WERI-Rb-1 (cell line): Measurements from ENCODE around the gene MLH1.
"Not testable (repeated sequence)": the region's sequence is repeated elsewhere in the genome, so short reads cannot be mapped to it uniquely, and the experiment has no call there.

Experiments
- DNase-seq: peaks from one replicate; pipeline ENCODE4 v3.0.0-alpha.2; 2020
- H3K27ac ChIP-seq: fragments of 250-450 bp; sonication (Bioruptor Pico); 2 replicates; pipeline ENCODE4 v1.5.1; 2020; ENCODE audit warnings: mild to moderate bottlenecking, moderate library complexity
- H3K27me3 ChIP-seq: fragments of 250-450 bp; sonication (Bioruptor Pico); 2 replicates; pipeline ENCODE4 v1.5.1; 2021; ENCODE audit warnings: mild to moderate bottlenecking, low read depth, moderate library complexity; ENCODE audit not compliant: insufficient read depth, severe bottlenecking
- H3K36me3 ChIP-seq: fragments of 250-450 bp; sonication (Bioruptor Pico); 2 replicates; pipeline ENCODE4 v1.5.1; 2020; ENCODE audit warnings: mild to moderate bottlenecking, moderate library complexity
- H3K4me3 ChIP-seq: 2 replicates; pipeline ENCODE4 v1.5.1; 2011; ENCODE audit warnings: low read depth, mild to moderate bottlenecking, control low read depth, low read length
- H3K9me3 ChIP-seq: fragments of 250-450 bp; sonication (Bioruptor Pico); 2 replicates; pipeline ENCODE4 v1.5.1; 2021; ENCODE audit warnings: mild to moderate bottlenecking, moderate library complexity; ENCODE audit not compliant: severe bottlenecking
- TF ChIP-seq, protein P1 (sequence below): IDR thresholded peaks from 2 replicates; pipeline ENCODE4 v1.5.1; 2011; ENCODE audit warnings: low read depth, mild to moderate bottlenecking, control low read depth, inconsistent platforms, low read length

Gene MLH1

DNA sequence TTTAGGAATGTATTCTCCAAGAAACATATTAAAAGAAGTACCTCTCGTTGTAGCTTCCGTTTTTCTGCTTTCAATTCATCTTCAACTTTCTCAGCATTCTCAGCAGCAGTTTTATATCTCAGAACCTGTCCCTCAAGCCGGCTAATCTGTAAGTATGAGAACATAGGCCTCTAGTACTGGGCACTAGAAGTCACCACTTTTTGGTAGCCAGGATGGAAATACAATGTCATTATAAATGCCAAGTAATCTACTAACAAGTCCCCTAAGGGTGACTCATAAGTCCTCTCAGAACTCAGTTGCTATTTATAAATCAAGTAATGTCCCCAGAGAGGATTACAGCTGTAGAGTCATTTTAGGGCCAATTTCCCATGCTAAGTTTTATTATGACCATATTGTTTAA is 61.1 kb downstream of the MLH1 start:
- TF ChIP-seq, protein P1, sequence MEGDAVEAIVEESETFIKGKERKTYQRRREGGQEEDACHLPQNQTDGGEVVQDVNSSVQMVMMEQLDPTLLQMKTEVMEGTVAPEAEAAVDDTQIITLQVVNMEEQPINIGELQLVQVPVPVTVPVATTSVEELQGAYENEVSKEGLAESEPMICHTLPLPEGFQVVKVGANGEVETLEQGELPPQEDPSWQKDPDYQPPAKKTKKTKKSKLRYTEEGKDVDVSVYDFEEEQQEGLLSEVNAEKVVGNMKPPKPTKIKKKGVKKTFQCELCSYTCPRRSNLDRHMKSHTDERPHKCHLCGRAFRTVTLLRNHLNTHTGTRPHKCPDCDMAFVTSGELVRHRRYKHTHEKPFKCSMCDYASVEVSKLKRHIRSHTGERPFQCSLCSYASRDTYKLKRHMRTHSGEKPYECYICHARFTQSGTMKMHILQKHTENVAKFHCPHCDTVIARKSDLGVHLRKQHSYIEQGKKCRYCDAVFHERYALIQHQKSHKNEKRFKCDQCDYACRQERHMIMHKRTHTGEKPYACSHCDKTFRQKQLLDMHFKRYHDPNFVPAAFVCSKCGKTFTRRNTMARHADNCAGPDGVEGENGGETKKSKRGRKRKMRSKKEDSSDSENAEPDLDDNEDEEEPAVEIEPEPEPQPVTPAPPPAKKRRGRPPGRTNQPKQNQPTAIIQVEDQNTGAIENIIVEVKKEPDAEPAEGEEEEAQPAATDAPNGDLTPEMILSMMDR = no peak
- DNase-seq = no peak
- H3K36me3 ChIP-seq = peaks cover 60% of the 10 kb centered on the region

DNA sequence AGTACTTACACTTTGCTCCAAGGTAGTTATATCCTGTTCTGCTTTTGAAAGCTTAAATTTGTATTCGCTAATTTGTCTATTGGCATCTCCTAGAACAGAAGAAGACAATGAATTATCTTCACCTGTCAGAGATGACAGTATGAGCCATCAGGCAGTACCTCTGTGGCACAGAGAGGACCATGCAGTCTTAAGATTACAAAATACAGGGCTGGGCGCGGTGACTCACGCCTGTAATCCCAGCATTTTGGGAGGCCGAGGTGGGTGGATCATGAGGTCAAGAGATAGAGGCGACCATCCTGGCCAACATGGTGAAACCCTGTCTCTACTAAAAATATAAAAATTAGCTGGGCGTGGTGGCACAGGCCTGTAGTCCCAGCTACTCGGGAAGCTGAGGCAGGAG is 61.8 kb downstream of the MLH1 start:
- H3K4me3 ChIP-seq, H3K27me3 ChIP-seq, H3K27ac ChIP-seq, H3K9me3 ChIP-seq, DNase-seq: not testable (repeated sequence)
- peaks cover 58% of the 10 kb centered on the region for H3K36me3 ChIP-seq

More for the DNA sequence above, 61.1 kb downstream of the MLH1 start:
- Histone ChIP-seq H3K9me3 (no peaks in the 10 kb centered on the region), H3K4me3 (no peak overlapping the region), H3K27ac (no peak overlapping the region), H3K27me3 (no peaks in the 10 kb centered on the region)

DNA sequence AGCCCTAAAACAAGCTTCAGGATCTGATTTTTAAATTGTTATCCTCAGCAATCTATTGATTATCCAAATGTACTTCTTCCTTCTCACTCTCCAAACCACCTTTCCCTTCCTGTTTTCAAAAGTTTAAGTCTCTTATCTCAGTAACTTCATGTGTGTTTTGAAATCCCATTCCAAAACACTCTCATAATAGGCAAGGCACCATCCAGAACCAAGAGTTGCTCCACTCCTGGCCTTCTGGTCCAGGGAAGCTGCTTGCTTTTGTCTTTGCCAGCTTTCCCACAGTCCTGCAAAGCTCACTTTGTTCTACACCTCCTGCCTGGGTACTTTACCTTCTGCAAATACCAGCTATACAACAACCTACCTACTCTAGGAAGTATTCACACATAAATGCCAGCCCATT is 63.5 kb downstream of the MLH1 start:
- Histone ChIP-seq H3K27me3 (no peaks in the 10 kb centered on the region), H3K9me3 (no peaks in the 10 kb centered on the region), H3K36me3 (peaks cover 42% of the 10 kb centered on the region), H3K4me3 (no peak overlapping the region), H3K27ac (no peak overlapping the region)
- no peak for DNase-seq
- TF ChIP-seq, protein P1 = no peak

DNA sequence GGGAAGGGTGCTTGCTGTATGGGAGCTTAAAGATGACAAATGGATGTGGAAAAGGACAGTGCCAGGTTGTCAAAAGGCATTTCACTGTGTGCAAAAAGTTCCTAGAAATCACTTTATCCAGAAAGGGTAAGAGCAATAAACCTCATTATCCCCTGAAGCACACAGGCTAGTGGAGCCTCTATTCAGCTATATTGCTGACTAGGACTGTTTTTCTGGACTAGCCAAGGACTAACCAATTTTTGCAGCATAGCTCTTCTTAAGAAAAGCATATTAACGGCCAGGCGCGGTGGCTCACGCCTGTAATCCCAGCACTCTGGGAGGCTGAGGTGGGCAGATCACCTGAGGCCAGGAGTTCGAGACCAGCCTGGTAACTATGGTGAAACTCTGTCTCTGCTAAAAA is 64.8 kb downstream of the MLH1 start:
- peaks cover 32% of the 10 kb centered on the region for H3K36me3 ChIP-seq
- H3K27me3 ChIP-seq = no peaks in the 10 kb centered on the region
- TF ChIP-seq, protein P1 = no peak
- no peak for DNase-seq
- no peak overlapping the region for H3K4me3 ChIP-seq
- no peak overlapping the region for H3K27ac ChIP-seq
- no peaks in the 10 kb centered on the region for H3K9me3 ChIP-seq

DNA sequence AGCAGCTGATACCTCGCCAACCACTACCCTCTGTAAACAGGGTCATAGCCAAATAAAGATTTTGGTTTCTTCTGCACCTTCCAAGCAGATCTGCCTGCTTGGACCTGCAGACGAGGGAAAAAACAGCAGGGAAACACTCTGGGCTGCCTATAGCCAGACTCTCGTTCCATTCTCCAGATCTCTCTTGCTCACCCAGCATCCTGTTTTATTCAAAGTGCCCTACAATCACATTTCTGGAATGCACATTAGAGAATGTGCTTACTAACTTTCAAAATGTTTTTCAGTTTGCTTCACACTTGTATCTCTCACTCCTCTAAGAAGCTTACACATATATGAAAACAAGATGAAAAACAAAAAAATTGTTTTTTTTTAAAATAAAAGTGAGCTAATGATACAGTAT is 71.4 kb downstream of the MLH1 start:
- peaks cover 8% of the 10 kb centered on the region for H3K36me3 ChIP-seq
- TF ChIP-seq, protein P1 = no peak
- H3K4me3 ChIP-seq = no peak overlapping the region
- no peak for DNase-seq
- no peak overlapping the region for H3K27ac ChIP-seq
- no peaks in the 10 kb centered on the region for H3K9me3 ChIP-seq
- H3K27me3 ChIP-seq = no peaks in the 10 kb centered on the region

DNA sequence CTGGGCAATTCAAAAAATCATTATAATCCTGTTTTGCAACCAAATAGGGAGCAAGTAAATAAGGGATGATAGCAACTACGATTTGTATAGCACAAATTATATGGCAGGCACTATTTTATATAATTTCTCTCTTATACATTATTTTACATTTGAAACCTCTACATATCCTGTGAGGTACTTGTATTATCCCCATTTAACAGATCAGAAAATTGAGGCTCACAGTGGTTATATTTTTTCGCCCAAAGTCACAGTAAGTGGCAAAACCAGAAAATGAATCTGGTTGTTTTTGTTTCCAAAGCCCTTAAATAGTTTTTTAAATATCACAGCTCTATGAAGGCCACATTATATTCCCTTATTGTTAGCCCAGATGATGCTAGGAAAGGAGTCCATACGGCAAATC is 74.3 kb downstream of the MLH1 start:
- DNase-seq = no peak
- Histone ChIP-seq H3K4me3 (no peak overlapping the region), H3K27ac (no peak overlapping the region), H3K27me3 (no peaks in the 10 kb centered on the region), H3K9me3 (no peaks in the 10 kb centered on the region), H3K36me3 (peaks cover 8% of the 10 kb centered on the region)
- TF ChIP-seq, protein P1 = no peak
